HCT116 (cell line): ENCODE results near the gene EEF2.

Experiments
- CTCF ChIP-seq, 3 experiments: fragments of 200-600 bp in 1 of 3; sonication (generic) in 1 of 3; IDR thresholded peaks in 2 of 3; conservative IDR thresholded peaks in 1 of 3; 2 replicates each; pipeline ENCODE4 v1.5.1; 2012 to 2017; ENCODE audit warnings: low read depth in 2 of 3, low read length in 2 of 3, antibody characterized with exemption in 1 of 3, borderline replicate concordance in 1 of 3, control low read depth in 1 of 3, mild to moderate bottlenecking in 1 of 3, mixed read lengths in 1 of 3, mixed run types in 1 of 3, moderate library complexity in 1 of 3; ENCODE audit not compliant: insufficient read depth in 1 of 3
- EZH2 ChIP-seq: fragments of 200-600 bp; sonication (generic); IDR thresholded peaks from 2 replicates; pipeline ENCODE4 v1.6.1; 2017; ENCODE audit warnings: antibody characterized with exemption, mixed run types
- POLR2A ChIP-seq: IDR thresholded peaks from 2 replicates; pipeline ENCODE4 v1.7.0; 2011; ENCODE audit warnings: borderline replicate concordance; ENCODE audit not compliant: insufficient read depth, insufficient read length; ENCODE audit errors: extremely low read depth
- POLR2AphosphoS5 ChIP-seq: IDR thresholded peaks from 2 replicates; pipeline ENCODE4 v1.6.1; 2011; ENCODE audit warnings: mild to moderate bottlenecking, low read depth, low read length, moderate library complexity
- RAD21 ChIP-seq: IDR thresholded peaks from 2 replicates; pipeline ENCODE4 v1.6.1; 2012; ENCODE audit warnings: low read depth, mild to moderate bottlenecking
- REST ChIP-seq: IDR thresholded peaks from 2 replicates; pipeline ENCODE4 v1.6.1; 2012; ENCODE audit warnings: low read depth

- TF ChIP-seq CTCF (IDR thresholded peaks at IDR 0.05 in 2 of 3, conservative IDR thresholded peaks at IDR 0.05 in 1 of 3; ENCODE audit: borderline replicate concordance in 1 of 3, insufficient read depth in 1 of 3, low read depth in 2 of 3, low read length in 2 of 3) (no peak), RAD21 (no peak), EZH2 (no peak), REST (no peak), POLR2AphosphoS5 (0 out of 2 replicates have a peak, but pooled peaks have one; percentile 32), POLR2A (no peak)
Measured at GRCh38 chr19:3982701-3983541, 2.3 kb downstream of the EEF2 start.
